Neural progenitor cell (in vitro differentiated cells): ENCODE measurements around the gene KIF16B. TPM values are rescaled to one million over a fixed set of nuclear protein-coding genes. Genes with fewer than 3 reads are reported as not detected.

Experiments
- DNase-seq: peaks from one replicate; pipeline ENCODE4 v3.0.0-alpha.2; 2016; ENCODE audit warnings: low spot score
- H2AFZ ChIP-seq: fragments of 200-600 bp; sonication (generic); replicated peaks from 2 replicates; pipeline ENCODE4 v1.6.1; 2016; ENCODE audit warnings: antibody characterized with exemption
- H3F3A ChIP-seq: fragments of 200-600 bp; sonication (generic); 2 replicates; pipeline ENCODE4 v1.6.1; 2016; ENCODE audit warnings: antibody characterized with exemption, low read depth
- H3K27ac ChIP-seq: fragments of 200-600 bp; sonication (generic); 2 replicates; pipeline ENCODE4 v1.5.1; 2016; ENCODE audit warnings: mild to moderate bottlenecking
- H3K27me3 ChIP-seq: fragments of 200-600 bp; sonication (generic); 2 replicates; pipeline ENCODE4 v1.6.1; 2016; ENCODE audit warnings: mild to moderate bottlenecking, moderate library complexity
- H3K36me3 ChIP-seq: fragments of 200-600 bp; sonication (generic); 2 replicates; pipeline ENCODE4 v1.5.1; 2016
- H3K4me1 ChIP-seq: fragments of 200-600 bp; sonication (generic); 2 replicates; pipeline ENCODE4 v1.6.1; 2016; ENCODE audit warnings: mixed run types
- H3K4me2 ChIP-seq: fragments of 200-600 bp; sonication (generic); 2 replicates; pipeline ENCODE4 v1.6.1; 2016
- H3K4me3 ChIP-seq: fragments of 200-600 bp; sonication (generic); 2 replicates; pipeline ENCODE4 v1.5.1; 2016
- H3K79me2 ChIP-seq: fragments of 200-600 bp; sonication (generic); 2 replicates; pipeline ENCODE4 v1.6.1; 2016; ENCODE audit warnings: low read depth
- H3K9ac ChIP-seq: fragments of 200-600 bp; sonication (generic); 2 replicates; pipeline ENCODE4 v1.6.1; 2016
- H3K9me3 ChIP-seq: fragments of 200-600 bp; sonication (generic); 2 replicates; pipeline ENCODE4 v1.5.1; 2016; ENCODE audit warnings: low read depth
- H4K20me1 ChIP-seq: fragments of 200-600 bp; sonication (generic); 2 replicates; pipeline ENCODE4 v1.6.1; 2016; ENCODE audit warnings: low read depth
- H3K27ac Mint-ChIP-seq: 3 replicates; pipeline ENCODE4 v1.8.0; 2021; ENCODE audit warnings: mixed read lengths
- H3K27me3 Mint-ChIP-seq: 2 replicates; pipeline ENCODE4 v1.8.0; 2022; ENCODE audit warnings: low read depth, mild to moderate bottlenecking, inconsistent platforms, moderate library complexity, mixed read lengths; ENCODE audit not compliant: insufficient read depth
- H3K36me3 Mint-ChIP-seq: 3 replicates; pipeline ENCODE4 v1.8.0; 2021; ENCODE audit warnings: mixed read lengths
- H3K4me1 Mint-ChIP-seq: 3 replicates; pipeline ENCODE4 v1.8.0; 2021; ENCODE audit warnings: mixed read lengths
- H3K4me3 Mint-ChIP-seq: 3 replicates; pipeline ENCODE4 v1.8.0; 2021; ENCODE audit warnings: mild to moderate bottlenecking, moderate library complexity, mixed read lengths
- H3K9me3 Mint-ChIP-seq: 3 replicates; pipeline ENCODE4 v1.8.0; 2020; ENCODE audit warnings: mixed read lengths
- CTCF ChIP-seq: fragments of 200-600 bp; sonication (generic); IDR thresholded peaks from 2 replicates; pipeline ENCODE4 v1.5.1; 2017; ENCODE audit warnings: antibody characterized with exemption, mild to moderate bottlenecking
- EZH2 ChIP-seq: fragments of 200-600 bp; sonication (generic); IDR thresholded peaks from 2 replicates; pipeline ENCODE4 v1.6.1; 2017; ENCODE audit warnings: antibody characterized with exemption, mild to moderate bottlenecking, moderate library complexity
- EZH2phosphoT487 ChIP-seq: fragments of 200-600 bp; sonication (generic); IDR thresholded peaks from 2 replicates; pipeline ENCODE4 v1.6.1; 2017; ENCODE audit warnings: antibody characterized with exemption
- total RNA-seq: library from RNA; depleted of rRNA; stranded (reverse); fragments of >200 nt; gene quantifications from 2 replicates; pipeline ENCODE4 v1.2.3, GENCODE V29; 2015; ENCODE audit warnings: low replicate concordance

The KIF16B gene
- total RNA-seq, 1 donor from 2014 or later, result 15.5 TPM

- Histone ChIP-seq H3K4me2 (no peak overlapping the region), H3K9me3 (no peaks in the 10 kb centered on the region), H3K4me3 (no peak overlapping the region), H3K27me3 (no peaks in the 10 kb centered on the region), H3K27ac (no peak overlapping the region), H3K9ac (no peak overlapping the region), H3K36me3 (no peaks in the 10 kb centered on the region), H2AFZ (no peak overlapping the region), H3F3A (no peaks in the 10 kb centered on the region), H4K20me1 (no peaks in the 10 kb centered on the region), H3K79me2 (no peaks in the 10 kb centered on the region), H3K4me1 (no peaks in the 10 kb centered on the region)
- Mint-ChIP-seq H3K9me3 (no peaks in the 10 kb centered on the region), H3K4me1 (no peaks in the 10 kb centered on the region), H3K27me3 (peaks cover 5% of the 10 kb centered on the region), H3K36me3 (peaks cover 35% of the 10 kb centered on the region), H3K27ac (no peak overlapping the region), H3K4me3 (no peak overlapping the region)
- no peak for DNase-seq
- no peak for TF ChIP-seq CTCF
Measured at GRCh38 chr20:16427571-16427970, 145.7 kb downstream of the KIF16B start.

DNA sequence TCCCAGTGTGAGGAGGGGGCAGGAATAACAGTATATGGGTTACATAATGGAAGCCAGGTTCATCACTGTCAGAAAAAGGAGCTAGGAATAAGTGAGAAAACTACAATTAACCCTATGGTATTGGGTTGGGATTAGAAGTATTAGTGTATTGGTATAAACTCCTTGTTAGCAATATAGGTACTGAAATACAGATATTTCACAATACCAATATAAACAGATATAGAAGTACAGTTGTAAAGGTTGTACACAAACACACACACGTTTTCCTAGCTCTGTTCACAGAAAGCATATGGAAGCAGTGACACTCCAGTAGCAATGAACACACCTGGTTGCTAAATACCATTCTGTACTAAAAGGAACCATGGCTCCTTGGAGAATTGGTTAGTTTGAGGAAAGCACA is 148.5 kb downstream of the KIF16B start:
- Mint-ChIP-seq H3K27me3 (peaks cover 7% of the 10 kb centered on the region), H3K4me1 (no peaks in the 10 kb centered on the region), H3K4me3 (no peak overlapping the region), H3K27ac (no peak overlapping the region), H3K36me3 (peaks cover 43% of the 10 kb centered on the region), H3K9me3 (no peaks in the 10 kb centered on the region)
- no peak overlapping the region for H2AFZ ChIP-seq
- H3K9ac ChIP-seq, result no peak overlapping the region
- no peak overlapping the region for H3K4me3 ChIP-seq
- H3K36me3 ChIP-seq, result no peaks in the 10 kb centered on the region
- H3K9me3 ChIP-seq, result no peaks in the 10 kb centered on the region
- H3K4me2 ChIP-seq, result no peak overlapping the region
- no peak for TF ChIP-seq CTCF
- TF ChIP-seq EZH2phosphoT487, result no peak
- no peak for TF ChIP-seq EZH2
- H3K27me3 ChIP-seq, result no peaks in the 10 kb centered on the region
- DNase-seq, result no peak
- no peak overlapping the region for H3K27ac ChIP-seq
- H3K79me2 ChIP-seq, result no peaks in the 10 kb centered on the region
- H3F3A ChIP-seq, result no peaks in the 10 kb centered on the region
- no peaks in the 10 kb centered on the region for H4K20me1 ChIP-seq
- H3K4me1 ChIP-seq, result no peaks in the 10 kb centered on the region

DNA sequence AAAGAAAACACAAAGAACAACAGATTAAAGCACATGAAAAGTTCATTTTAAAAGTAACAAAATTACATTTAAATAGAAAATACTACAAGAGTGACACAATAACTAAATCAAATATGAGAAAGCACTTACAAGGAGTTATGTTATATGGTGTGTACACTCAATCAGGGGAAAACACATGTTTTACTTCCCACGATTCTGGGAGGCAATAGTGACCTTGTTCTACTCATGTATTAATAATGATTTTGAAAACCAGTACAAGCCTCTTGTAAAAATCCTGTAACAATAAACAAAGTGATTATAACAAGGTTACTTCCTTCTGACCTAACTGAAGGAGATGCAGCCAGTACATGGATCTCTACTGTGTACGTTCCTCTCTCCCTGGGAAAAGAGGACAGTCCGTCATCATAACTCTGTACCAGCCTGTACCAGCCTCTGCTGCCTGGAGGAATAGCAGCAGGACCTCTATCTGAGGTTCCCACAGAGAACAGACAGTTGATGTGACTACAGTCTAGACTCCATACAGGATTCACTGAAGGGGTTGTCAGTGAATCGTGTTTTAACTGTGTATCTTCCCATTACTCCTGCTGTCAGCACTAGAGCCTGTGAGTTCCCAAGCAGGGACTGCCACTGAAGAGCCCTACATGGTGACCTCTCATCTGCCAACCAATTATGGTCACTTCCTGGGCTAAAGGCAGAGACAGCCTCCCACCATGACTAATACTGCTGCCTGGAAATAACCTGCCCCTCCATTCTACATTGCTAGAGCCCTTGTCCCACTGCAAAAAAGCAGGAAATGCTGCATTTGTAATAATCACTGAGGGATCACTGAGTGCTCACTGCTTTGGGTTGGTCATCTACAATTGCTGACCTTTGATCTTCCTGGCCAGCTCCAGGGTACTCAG is 149.7 kb downstream of the KIF16B start:
- Mint-ChIP-seq H3K36me3 (peaks cover 50% of the 10 kb centered on the region), H3K27ac (no peak overlapping the region), H3K4me3 (no peak overlapping the region), H3K9me3 (no peaks in the 10 kb centered on the region), H3K4me1 (no peaks in the 10 kb centered on the region), H3K27me3 (peaks cover 7% of the 10 kb centered on the region)
- Histone ChIP-seq H3K4me3 (no peak overlapping the region), H3K4me2 (no peak overlapping the region), H3F3A (no peaks in the 10 kb centered on the region), H3K9me3 (no peaks in the 10 kb centered on the region), H3K9ac (no peak overlapping the region), H2AFZ (no peak overlapping the region), H4K20me1 (no peaks in the 10 kb centered on the region), H3K27me3 (no peaks in the 10 kb centered on the region), H3K36me3 (no peaks in the 10 kb centered on the region), H3K27ac (no peak overlapping the region), H3K79me2 (no peaks in the 10 kb centered on the region), H3K4me1 (no peaks in the 10 kb centered on the region)
- TF ChIP-seq EZH2 (no peak), EZH2phosphoT487 (no peak), CTCF (no peak)
- no peak for DNase-seq
